Fibroblast of skin of left biceps (primary cell): ENCODE results near the gene IGFBP4.

Experiments
- DNase-seq, 2 experiments: peaks; one replicate each; pipeline ENCODE4 v3.0.0-alpha.2; 2013; ENCODE audit warnings: low read depth in 2 of 2

IGFBP4 gene

GRCh38 chr17:40471846-40472732 is 28.8 kb downstream of the IGFBP4 start:
- DNase-seq, result no peak

GRCh38 chr17:40472733-40473452 is 29.6 kb downstream of the IGFBP4 start:
- no peak for DNase-seq

GRCh38 chr17:40473573-40474365 is 30.5 kb downstream of the IGFBP4 start:
- no peak for DNase-seq

GRCh38 chr17:40474419-40475002 is 31.3 kb downstream of the IGFBP4 start:
- no peak for DNase-seq

GRCh38 chr17:40475234-40475908 is 32.1 kb downstream of the IGFBP4 start:
- no peak for DNase-seq

- no peak for DNase-seq
Observed at GRCh38 chr17:40477796-40478195, 34.5 kb downstream of the IGFBP4 start.

GRCh38 chr17:40478486-40478885 is 35.2 kb downstream of the IGFBP4 start:
- no peak for DNase-seq

GRCh38 chr17:40479754-40480480 is 36.7 kb downstream of the IGFBP4 start:
- DNase-seq, result no peak

GRCh38 chr17:40480501-40481003 is 37.3 kb downstream of the IGFBP4 start:
- no peak for DNase-seq

- DNase-seq, result no peak
Observed at GRCh38 chr17:40481106-40481505, 37.9 kb downstream of the IGFBP4 start.

- no peak for DNase-seq
Observed at GRCh38 chr17:40482722-40483121, 39.5 kb downstream of the IGFBP4 start.

GRCh38 chr17:40483679-40484078 is 40.4 kb downstream of the IGFBP4 start:
- DNase-seq, result no peak

- no peak for DNase-seq
Observed at GRCh38 chr17:40484285-40484972, 41.2 kb downstream of the IGFBP4 start.

GRCh38 chr17:40484973-40485530 is 41.8 kb downstream of the IGFBP4 start:
- DNase-seq, result no peak

- peak; percentile 97 for DNase-seq
Observed at GRCh38 chr17:40485851-40486521, 42.7 kb downstream of the IGFBP4 start.

GRCh38 chr17:40486522-40487370 is 43.5 kb downstream of the IGFBP4 start:
- DNase-seq, result peak; percentile 82 to 83

- DNase-seq, result no peak
Observed at GRCh38 chr17:40487371-40488020, 44.2 kb downstream of the IGFBP4 start.
